GM21576 (cell line): Measurements from ENCODE around the gene CNTN4.

Experiments
- ATAC-seq: cut with Tn5 transposase; IDR thresholded peaks from one replicate; pipeline ENCODE4 v1.9.1; 2021; ENCODE audit warnings: mild to moderate bottlenecking, moderate library complexity; ENCODE audit not compliant: unreplicated experiment

The CNTN4 gene

DNA sequence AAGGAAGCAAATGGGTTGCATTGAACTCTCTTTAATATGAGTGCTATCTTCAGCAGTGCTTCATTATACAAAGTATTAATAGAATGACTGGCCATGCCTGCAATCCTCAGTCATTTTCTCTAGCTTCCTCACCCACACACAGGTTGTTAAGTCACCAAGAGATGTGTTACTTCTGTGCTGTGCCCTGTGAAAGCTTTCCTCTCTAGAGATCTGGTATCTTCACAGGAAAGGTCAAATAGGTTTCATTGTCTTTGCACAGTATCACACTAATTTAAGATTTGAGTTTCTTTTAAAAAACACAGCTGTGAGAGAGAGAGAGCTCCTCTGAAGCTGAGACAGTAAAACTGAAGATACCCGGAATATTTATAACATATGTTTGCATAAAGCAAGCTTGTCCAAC lies 278.6 kb downstream of the CNTN4 start:
- no peak for ATAC-seq

DNA sequence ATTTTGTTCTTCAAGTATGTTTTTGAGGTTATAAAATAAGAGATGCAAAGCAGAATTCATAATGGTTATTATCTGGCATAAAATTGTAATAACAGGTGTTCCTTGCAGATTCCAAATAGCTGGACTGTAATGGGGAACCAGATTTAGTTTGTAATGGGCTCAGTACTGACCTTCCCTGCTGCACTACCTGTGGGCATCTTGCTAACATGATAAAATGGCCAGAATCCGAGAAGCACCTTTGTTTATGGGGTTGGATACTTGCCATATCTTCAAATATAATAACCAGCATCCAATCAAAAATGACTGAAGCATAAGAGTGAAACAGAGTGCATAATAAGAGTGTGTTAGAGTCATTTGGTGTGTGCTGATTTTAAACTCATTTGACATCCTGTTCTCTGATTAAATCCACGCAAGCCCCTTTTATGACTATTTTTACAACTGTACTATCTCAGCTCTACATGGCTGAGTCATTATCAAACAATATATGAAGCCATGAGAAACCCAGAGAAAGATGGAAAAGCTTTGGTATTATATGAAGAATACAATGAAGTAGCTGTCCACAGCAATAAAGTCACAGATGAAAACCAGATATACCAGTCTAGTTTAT lies 292.4 kb downstream of the CNTN4 start:
- ATAC-seq: no peak

DNA sequence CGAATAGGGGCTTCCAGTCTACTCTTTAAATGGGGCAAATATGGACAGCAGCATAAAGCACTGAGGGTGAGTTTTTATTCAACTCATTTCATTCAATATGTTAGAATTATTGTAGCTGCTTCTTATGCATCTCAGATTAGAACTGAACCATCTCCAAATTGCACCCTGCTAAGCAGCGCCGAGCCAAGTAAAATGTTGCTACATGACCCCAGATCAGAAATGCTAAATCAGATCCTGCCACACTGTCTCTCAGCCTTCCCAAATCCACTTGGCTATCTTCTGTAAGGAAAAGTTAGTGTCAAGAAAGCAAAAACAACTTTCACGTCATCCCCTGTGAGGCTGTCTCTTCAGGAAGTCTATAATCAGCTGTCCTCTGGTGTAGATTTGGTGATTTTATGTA lies 293.2 kb downstream of the CNTN4 start:
- no peak for ATAC-seq

DNA sequence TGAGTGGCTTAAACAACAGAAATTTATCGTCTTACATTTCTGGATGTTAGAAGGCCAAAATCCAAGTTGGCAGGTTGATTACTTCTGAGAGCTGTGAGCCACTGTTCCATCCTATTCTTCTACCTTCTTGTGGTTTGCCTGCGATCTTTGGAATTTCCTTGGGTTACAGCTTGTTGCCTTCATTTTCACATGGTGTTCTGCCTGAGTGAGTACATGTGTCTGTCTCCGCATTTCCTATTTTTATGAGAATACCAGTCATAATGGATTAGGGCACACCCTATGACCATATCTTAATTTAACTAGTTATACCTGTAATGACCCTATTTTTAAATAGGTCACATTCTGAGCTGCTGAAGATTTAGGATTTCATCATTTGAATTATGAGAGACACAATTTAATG lies 294.3 kb downstream of the CNTN4 start:
- ATAC-seq: no peak

DNA sequence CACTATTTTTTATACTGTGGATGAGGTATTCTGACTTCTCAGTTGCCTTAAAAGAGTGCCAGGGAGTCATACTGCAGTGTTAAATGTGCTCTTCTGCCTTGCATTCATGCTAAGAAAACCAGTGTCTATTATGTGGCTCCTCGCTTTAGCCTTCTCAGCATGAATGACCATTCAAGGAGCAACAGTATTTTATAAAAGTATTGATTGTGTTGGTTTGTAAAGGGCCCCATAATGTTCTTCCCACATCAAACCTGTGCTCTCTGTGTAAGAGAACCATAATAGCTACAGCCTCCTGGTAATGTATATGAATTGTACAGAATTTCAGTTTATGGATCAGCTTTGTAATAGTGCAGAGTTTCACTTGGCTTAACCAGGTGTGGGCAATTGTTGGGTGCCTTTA lies 316.4 kb downstream of the CNTN4 start:
- no peak for ATAC-seq

DNA sequence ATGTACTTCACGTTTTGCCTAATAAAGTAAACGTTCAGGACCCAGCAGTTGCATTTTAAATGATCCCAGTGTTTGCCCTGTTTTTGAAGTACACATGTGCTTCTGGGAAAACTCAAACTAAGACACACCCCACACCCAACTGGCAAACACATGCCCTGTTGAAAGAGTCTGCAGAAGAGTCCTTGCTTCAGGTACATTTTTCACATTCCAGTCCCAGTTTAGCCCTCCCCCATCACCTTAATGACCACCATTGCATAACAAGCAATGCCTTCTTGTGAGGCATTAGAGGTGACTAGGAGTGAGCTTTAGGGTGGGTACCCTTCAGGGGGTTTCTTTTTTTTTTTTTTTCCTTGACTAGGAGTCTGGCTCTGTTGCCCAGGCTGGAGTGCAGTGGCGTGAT lies 322.3 kb downstream of the CNTN4 start:
- ATAC-seq: no peak

GRCh38 chr3:2423143-2423542 lies 324.5 kb downstream of the CNTN4 start:
- ATAC-seq: no peak

DNA sequence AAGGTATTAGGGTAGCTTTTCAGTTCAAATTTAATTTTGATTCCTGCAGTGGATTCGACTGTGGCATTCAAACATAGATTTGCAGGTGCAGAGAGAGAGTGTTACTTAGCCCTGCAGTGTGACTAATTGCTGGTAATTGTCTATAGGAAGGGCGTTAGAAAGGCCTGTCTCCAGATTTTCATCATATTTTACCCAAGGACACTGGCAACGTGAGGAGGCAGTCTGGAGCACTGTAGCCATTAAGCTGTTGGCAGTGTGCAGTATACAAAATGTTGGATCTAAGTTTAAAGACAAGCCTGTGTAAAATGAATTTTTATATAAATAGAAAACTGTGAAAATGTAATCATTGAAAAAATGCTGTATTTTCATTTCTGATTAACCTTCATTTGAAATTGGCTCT lies 342.9 kb downstream of the CNTN4 start:
- no peak for ATAC-seq

GRCh38 chr3:2446146-2446545 lies 347.5 kb downstream of the CNTN4 start:
- ATAC-seq: no peak

DNA sequence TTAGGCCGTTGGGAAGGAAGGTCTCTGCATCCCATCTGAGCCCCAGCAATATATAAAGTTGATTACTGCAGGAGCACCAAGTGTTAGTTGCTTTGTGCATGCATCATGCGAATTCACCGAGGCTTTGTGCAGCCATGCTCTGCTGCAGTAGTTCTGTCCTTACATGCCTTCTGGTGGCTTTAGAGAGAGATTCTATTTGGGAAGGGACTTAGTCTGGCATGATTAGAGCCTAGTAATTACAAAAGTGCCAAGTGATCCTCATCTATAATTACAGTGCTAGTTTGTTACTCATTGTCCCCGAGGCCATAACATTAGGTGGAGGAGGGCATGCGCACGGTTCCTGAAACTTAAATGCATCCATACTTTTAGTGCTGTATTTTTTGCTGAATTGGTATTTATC lies 353.6 kb downstream of the CNTN4 start:
- ATAC-seq: no peak

GRCh38 chr3:2454865-2455264 lies 356.2 kb downstream of the CNTN4 start:
- ATAC-seq: no peak

- no peak for ATAC-seq
Observed at GRCh38 chr3:2456788-2457187, 358.1 kb downstream of the CNTN4 start.

DNA sequence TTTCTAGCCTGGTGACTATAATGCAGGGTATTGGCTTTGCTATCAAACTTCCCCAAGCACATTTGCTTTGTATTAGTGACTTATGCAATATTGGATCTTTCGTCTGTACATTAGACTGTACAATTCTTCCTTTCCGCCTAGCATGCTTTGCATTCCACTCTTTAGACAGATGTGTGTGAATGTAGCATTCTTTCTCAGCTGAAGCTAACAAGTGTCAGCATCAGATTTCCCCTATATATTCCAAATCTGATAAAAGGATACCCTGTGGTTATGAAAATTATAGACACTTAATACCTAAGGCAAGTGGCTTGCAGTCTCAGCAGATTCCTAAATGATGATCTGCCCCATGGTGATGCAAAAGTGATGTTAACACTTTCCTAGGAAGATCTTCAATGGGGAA lies 360.1 kb downstream of the CNTN4 start:
- no peak for ATAC-seq

DNA sequence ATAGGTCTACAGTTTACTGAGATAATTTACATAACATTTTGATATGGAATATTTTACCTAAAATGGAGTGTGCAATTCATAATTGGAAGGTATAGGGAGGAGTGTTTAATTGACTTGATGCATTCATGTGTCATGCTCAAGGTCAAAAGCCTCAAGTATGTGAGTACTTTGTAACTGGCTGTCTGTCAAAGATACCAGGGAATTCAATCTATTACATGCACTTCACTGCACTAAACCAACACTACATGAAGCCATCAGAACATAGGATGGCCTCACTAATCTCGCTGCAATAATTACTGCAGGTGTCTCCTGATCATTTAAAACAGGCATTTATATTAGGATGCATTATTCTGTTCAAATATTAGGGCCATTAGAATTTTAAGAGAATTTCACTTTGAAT lies 367.2 kb downstream of the CNTN4 start:
- no peak for ATAC-seq

DNA sequence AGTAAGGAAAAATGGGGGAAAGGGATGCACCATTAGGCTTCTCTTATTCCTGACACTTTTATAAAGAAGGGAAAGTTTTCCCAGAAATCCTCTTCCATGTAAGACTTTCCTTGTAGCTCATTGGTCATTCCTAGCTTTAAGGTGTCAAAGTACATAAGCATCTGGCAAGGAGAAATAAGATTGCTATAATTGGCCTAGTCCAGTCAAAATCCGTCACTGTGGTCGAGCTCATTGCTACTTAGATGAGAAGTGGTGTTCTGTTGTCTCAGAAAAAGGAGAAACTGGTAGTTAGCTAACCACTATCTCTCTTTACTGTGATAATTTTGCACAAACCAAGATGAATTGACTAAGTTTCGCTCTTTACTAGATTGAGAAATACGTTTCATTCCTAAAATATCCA lies 370.1 kb downstream of the CNTN4 start:
- ATAC-seq: no peak

DNA sequence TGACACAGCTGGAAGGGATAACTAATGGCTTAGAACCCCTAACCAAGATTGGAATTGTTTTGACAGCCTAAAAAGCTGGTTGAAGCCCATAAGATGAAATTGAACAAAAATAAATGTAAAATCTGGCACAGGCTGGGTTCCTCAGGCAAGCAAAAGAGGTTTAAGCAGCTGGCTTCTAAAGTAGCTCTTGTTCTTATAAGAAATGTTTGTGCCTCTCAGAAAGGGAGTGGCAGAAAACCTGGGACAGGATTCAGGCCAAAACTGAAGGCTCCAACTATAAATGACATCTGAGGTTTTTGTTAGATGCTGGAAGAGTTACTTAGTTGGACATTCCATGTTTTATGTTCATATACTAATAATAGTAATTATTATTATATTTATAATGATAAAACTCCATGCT lies 378.3 kb downstream of the CNTN4 start:
- no peak for ATAC-seq

DNA sequence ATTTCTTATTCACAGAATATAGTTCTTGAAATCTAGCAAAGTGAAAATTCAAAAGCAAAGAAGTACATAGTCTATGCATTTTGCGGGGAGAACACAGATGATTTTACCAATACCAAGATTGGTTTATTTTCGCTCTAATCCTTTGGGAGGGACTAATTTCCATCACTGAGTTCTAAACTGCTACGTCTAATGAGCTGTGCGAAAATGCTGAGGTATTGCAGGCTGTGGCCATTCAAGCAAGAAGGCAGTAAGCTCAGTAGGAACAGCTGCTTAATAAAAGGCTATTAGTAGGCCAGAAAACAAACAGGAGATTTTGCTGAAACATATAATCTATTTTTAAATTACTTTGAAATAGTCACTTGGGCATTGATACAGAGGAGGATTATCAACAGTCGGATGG lies 379.0 kb downstream of the CNTN4 start:
- ATAC-seq: no peak

DNA sequence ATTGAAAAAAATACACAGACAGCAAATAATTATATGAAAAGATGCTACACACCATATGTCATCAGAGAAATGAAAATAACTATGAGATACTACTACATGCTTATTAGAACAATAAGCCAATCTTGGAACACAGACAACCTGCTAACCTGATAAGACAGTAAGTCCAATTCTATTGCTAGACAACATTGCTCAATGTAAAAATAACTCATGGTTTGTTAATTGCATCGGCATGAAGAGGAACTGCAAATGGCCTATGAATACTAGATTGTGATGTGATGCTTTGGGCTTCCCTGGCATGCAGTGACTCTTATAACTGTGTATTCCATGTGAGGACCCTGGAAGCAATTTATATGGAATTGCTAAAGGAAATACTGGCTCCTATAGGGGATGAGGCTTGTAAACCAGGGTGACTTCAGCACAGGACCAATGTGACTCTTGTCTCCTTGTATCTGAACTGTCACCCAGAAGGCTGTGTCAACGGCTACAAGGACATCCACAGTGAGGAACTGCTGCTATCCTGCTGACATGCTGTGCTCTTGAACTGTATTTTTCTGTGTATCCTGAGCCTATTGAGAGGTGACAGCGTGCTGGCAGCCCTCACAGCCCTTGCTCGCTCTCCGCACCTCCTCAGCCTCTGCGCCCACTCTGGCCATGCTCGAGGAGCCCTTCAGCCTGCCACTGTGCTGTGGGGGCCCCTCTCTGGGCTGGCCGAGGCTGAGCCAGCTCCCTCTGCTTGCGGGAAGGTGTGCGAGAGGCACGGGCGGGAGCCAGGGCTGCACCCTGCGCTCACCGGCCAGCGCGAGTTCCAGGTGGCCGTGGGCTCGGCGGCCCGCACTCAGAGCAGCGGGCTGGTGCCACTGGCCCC lies 385.7 kb downstream of the CNTN4 start:
- ATAC-seq: no peak

GRCh38 chr3:2485027-2485375 lies 386.3 kb downstream of the CNTN4 start:
- no peak for ATAC-seq

DNA sequence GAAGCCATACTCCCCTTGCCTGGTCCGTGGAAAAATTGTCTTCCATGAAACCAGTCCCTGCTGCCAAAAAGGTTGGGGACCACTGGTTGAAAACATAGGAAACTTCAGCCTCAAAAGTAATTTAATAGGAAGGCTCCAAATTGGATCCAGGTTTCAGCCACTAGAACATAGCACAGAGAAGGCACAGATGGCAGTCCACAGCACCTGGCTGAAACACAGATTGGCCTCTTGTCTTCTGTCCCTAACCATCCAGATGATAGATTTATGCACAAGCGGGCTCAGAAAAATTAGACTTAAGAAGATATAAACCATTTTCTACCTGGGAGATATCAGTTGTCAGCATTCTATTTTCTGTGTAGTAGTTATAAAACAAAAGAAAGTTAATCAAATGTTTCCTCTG lies 397.1 kb downstream of the CNTN4 start:
- no peak for ATAC-seq

DNA sequence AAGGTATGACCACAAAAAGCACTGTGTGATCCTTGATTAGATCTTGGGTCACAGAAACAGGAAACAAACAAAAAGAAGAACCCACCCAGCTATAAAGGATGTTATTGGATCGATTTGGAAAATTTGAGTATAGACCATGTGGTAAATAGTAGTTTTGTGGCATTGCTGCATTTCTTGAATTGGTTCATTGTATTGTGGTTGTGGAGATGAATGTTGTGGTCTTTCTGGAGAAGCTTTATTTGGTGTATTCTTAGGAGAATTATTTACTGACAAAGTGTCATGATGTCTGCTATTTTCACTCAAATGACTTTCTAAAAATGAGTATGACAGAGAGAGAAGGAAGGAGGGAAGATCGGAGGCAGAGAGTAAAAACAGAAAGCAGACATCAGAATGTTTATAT lies 406.2 kb downstream of the CNTN4 start:
- no peak for ATAC-seq

DNA sequence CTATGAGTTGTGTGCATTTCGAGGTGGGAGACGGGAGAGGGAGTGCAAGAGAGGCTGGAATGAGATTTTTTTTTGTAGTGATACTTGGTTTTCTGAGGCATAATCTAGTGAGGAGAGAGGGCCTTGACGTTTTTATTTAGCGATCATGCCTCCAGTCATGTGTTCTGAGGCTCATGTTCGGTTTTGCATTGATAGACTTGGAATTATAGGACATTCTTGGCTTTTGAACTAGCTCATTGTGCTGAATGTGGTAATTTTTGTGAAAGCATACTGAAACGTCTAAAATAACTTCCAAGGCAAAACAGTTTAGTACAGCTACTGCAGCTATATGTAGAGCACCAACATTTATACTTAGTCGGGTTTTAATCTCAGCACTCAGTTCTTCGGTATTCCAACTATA lies 408.1 kb downstream of the CNTN4 start:
- ATAC-seq: no peak
